ENCODE data around the gene ERICH6B. TPM values are rescaled to one million over a fixed set of nuclear protein-coding genes. Genes with fewer than 3 reads are reported as not detected.
A peak's percentile ranks its signal among the peaks of the same experiment; 100 is the strongest.

The ERICH6B gene
- total and polyA plus RNA-seq, 2 experiments from 2014 or later: not detected

DNA sequence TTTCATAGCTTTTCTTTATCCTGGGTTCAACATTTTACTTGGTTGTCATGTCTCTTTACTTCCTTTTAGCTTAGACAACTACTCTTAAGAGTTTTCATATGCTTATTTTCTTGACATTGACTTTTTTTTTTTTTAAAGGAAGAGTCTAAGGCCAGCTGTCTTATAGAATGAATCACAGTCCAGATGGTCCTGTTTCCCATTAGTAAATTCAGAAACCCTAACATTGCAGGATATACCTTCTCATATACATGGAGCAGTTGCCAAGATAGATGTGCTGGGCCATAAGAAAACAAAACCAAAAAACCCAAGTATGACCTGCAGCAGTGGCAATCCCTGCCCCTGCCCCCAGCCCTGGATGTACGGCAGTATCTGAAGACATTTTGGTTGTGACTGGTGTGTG lies 78.0 kb downstream of the ERICH6B start:
- in situ Hi-C loops (cut with MboI): no loop called here
- Histone ChIP-seq H3K27ac (no peak overlapping the region), H3K9me2 (ENCODE audit: insufficient read depth) (no peaks in the 10 kb centered on the region), H3F3A (ENCODE audit: insufficient read depth) (0 out of 2 replicates have a peak, but pooled peaks cover 6% of the 10 kb centered on the region), H2AFZ (no peak overlapping the region), H3K4me1 (ENCODE audit: insufficient read depth) (no peaks in the 10 kb centered on the region), H4K20me1 (ENCODE audit: insufficient read depth) (no peaks in the 10 kb centered on the region), H3K4me2 (ENCODE audit: unreplicated experiment) (no peak overlapping the region), H3K36me3 (ENCODE audit: low read depth) (peaks cover 16% of the 10 kb centered on the region), H3K4me3 (no peak overlapping the region), H3K79me2 (ENCODE audit: insufficient read depth) (no peaks in the 10 kb centered on the region), H3K9ac (no peak overlapping the region), H3K9me3 (ENCODE audit: low read depth) (no peaks in the 10 kb centered on the region), H3K27me3 (replicated peaks; ENCODE audit: insufficient read depth) (no peaks in the 10 kb centered on the region)
- 32 to 50% methylated on average over 1 of the region's 1 CpG for WGBS, 2 experiments (ENCODE audit: low coverage in 1 of 2, low lambda C conversion rate in 2 of 2, missing lambda C conversion rate in 2 of 2)
- DNase-seq: peak; percentile 5
- no peak for TF ChIP-seq EZH2 (IDR thresholded peaks at IDR 0.05; ENCODE audit: insufficient read depth, poor library complexity, severe bottlenecking)
- no peak for TF ChIP-seq EZH2phosphoT487 (IDR thresholded peaks at IDR 0.05; ENCODE audit: insufficient read depth, low read depth)

DNA sequence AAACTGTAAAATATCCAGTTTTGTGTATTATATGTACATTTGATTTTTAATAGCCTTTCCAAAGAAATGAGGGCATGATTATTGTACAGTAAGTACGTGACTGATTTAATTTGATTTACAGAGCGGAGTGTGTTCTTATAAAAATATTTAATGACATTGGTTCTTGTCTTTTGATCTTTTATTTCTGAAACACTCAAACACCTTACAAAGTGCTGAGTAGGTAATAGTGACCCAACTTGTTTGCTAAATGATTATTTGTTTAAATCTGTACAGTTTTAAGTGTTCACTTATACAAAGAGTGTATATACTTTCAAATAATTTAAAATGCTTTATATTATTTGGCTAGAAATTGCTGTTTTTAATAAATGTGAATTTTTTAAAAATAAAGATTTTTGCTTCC lies 79.3 kb downstream of the ERICH6B start:
- Histone ChIP-seq H2AFZ (no peak overlapping the region), H3F3A (ENCODE audit: insufficient read depth) (0 out of 2 replicates have a peak, but pooled peaks cover 6% of the 10 kb centered on the region), H3K4me2 (ENCODE audit: unreplicated experiment) (no peak overlapping the region), H3K4me3 (no peak overlapping the region), H3K27me3 (replicated peaks; ENCODE audit: insufficient read depth) (no peaks in the 10 kb centered on the region), H3K9ac (no peak overlapping the region), H3K4me1 (ENCODE audit: insufficient read depth) (no peaks in the 10 kb centered on the region), H3K9me3 (ENCODE audit: low read depth) (no peaks in the 10 kb centered on the region), H3K27ac (no peak overlapping the region), H4K20me1 (ENCODE audit: insufficient read depth) (no peaks in the 10 kb centered on the region), H3K79me2 (ENCODE audit: insufficient read depth) (no peaks in the 10 kb centered on the region), H3K36me3 (ENCODE audit: low read depth) (peaks cover 27% of the 10 kb centered on the region), H3K9me2 (ENCODE audit: insufficient read depth) (no peaks in the 10 kb centered on the region)
- in situ Hi-C loops (cut with MboI): no loop called here
- no peak for TF ChIP-seq EZH2 (IDR thresholded peaks at IDR 0.05; ENCODE audit: insufficient read depth, poor library complexity, severe bottlenecking)
- no peak for DNase-seq
- WGBS, 2 experiments (ENCODE audit: low coverage in 1 of 2, low lambda C conversion rate in 2 of 2, missing lambda C conversion rate in 2 of 2): 98 to 99% methylated on average over 2 of the region's 2 CpGs

DNA sequence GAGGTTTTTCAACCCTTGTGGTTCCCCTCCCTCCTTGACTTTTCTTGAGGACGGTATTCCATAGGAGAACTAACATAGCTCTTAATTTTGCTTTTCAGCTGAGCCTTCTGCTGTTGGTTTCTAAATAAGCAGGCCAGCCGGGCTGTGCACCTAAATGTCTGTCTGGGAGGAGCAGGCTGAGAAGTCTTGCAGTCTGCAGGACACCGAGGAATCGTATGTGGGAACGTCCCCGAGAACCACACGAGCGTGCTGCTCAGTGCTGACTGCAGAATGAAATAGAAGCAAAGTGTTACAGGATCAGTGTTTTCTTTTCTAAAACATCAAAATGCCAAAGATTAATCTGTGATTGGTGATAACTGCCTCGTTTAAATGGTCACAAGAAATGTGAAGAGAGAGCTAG lies 80.9 kb downstream of the ERICH6B start:
- Histone ChIP-seq H3K79me2 (ENCODE audit: insufficient read depth) (0 out of 2 replicates have a peak, but pooled peaks cover 6% of the 10 kb centered on the region), H3K9me2 (ENCODE audit: insufficient read depth) (no peaks in the 10 kb centered on the region)

DNA sequence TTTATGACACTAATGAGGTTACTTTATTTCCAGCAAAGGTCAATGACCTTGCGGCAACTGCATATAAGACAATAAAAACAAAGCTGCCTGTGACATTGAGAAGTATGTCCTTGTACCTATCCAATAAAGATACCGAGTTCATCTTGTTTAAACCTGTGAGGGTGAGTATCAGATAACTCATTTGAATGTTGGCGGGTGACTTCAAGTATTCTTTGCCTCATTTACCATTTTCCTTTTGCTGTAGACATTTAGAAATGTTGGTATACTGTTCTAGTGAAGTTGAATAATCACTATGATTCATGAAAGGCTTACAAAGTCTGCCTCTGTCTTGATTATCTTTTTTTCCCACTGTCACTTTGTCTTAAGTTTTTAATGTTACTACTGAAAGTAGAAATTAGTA lies 85.8 kb downstream of the ERICH6B start:
- Histone ChIP-seq H3K27me3 (replicated peaks; ENCODE audit: insufficient read depth) (no peaks in the 10 kb centered on the region), H3K9me3 (ENCODE audit: low read depth) (no peaks in the 10 kb centered on the region), H3K79me2 (ENCODE audit: insufficient read depth) (peaks cover 23% of the 10 kb centered on the region; the same call in 1 of the 2 replicates), H3K9ac (no peak overlapping the region), H3K4me1 (ENCODE audit: insufficient read depth) (no peaks in the 10 kb centered on the region), H3K4me3 (no peak overlapping the region), H3F3A (ENCODE audit: insufficient read depth) (no peaks in the 10 kb centered on the region), H3K27ac (no peak overlapping the region), H3K4me2 (ENCODE audit: unreplicated experiment) (no peak overlapping the region), H4K20me1 (ENCODE audit: insufficient read depth) (no peaks in the 10 kb centered on the region), H3K9me2 (ENCODE audit: insufficient read depth) (no peaks in the 10 kb centered on the region), H2AFZ (no peak overlapping the region), H3K36me3 (ENCODE audit: low read depth) (peaks cover 57% of the 10 kb centered on the region)
- in situ Hi-C loops (cut with MboI): no loop called here
- 92 to 93% methylated on average over 3 of the region's 3 CpGs for WGBS, 2 experiments (ENCODE audit: low coverage in 1 of 2, low lambda C conversion rate in 2 of 2, missing lambda C conversion rate in 2 of 2)
- DNase-seq: no peak
- TF ChIP-seq EZH2phosphoT487 (IDR thresholded peaks at IDR 0.05; ENCODE audit: insufficient read depth, low read depth) (no peak), EZH2 (IDR thresholded peaks at IDR 0.05; ENCODE audit: insufficient read depth, poor library complexity, severe bottlenecking) (no peak)

More for the DNA sequence above, 80.9 kb downstream of the ERICH6B start:
- peaks cover 43% of the 10 kb centered on the region for H3K36me3 ChIP-seq (ENCODE audit: low read depth)
- H2AFZ ChIP-seq: no peak overlapping the region
- H3F3A ChIP-seq (ENCODE audit: insufficient read depth): 0 out of 2 replicates have a peak, but pooled peaks cover 6% of the 10 kb centered on the region
- TF ChIP-seq EZH2phosphoT487 (IDR thresholded peaks at IDR 0.05; ENCODE audit: insufficient read depth, low read depth): no peak
- no peak for TF ChIP-seq EZH2 (IDR thresholded peaks at IDR 0.05; ENCODE audit: insufficient read depth, poor library complexity, severe bottlenecking)
- H3K9me3 ChIP-seq (ENCODE audit: low read depth): no peaks in the 10 kb centered on the region
- no peak overlapping the region for H3K27ac ChIP-seq
- WGBS, 2 experiments (ENCODE audit: low coverage in 1 of 2, low lambda C conversion rate in 2 of 2, missing lambda C conversion rate in 2 of 2): 88 to 90% methylated on average over 9 of the region's 9 CpGs
- no peaks in the 10 kb centered on the region for H3K27me3 ChIP-seq (replicated peaks; ENCODE audit: insufficient read depth)
- H3K4me3 ChIP-seq: no peak overlapping the region
- H3K4me1 ChIP-seq (ENCODE audit: insufficient read depth): no peaks in the 10 kb centered on the region
- H3K4me2 ChIP-seq (ENCODE audit: unreplicated experiment): no peak overlapping the region
- in situ Hi-C loops (cut with MboI): no loop called here
- no peak overlapping the region for H3K9ac ChIP-seq
- DNase-seq: no peak
- no peaks in the 10 kb centered on the region for H4K20me1 ChIP-seq (ENCODE audit: insufficient read depth)
